ENCODE data around the gene HNRNPC.

GRCh38 chr14:21255385-21256101 is 13.7 kb downstream of the HNRNPC start:
- TF ChIP-seq JUNB (IDR thresholded peaks at IDR 0.05) (no peak), BRCA1 (IDR thresholded peaks at IDR 0.05; ENCODE audit: low read depth, low read length) (no peak), BCL3 (IDR thresholded peaks at IDR 0.05; ENCODE audit: borderline replicate concordance, insufficient read depth, low read depth, low read length, poor library complexity, severe bottlenecking) (no peak), KAT2A (conservative IDR thresholded peaks at IDR 0.05; ENCODE audit: control insufficient read depth, low read depth, low read length) (no peak)

Data from GM12878 (cell line).